Activated CD8-positive, alpha-beta memory T cell treated with anti-CD3 and anti-CD28 coated beads, Interleukin-2, amount 50 U/mL, for 24 hours (primary cell): ENCODE results near the gene RAB32.

Source experiments
- DNase-seq: peaks from one replicate; pipeline ENCODE4 v3.0.0-alpha.2; 2020; ENCODE audit errors: extremely low read depth

Gene RAB32

GRCh38 chr6:146582857-146583256, 39.2 kb downstream of the RAB32 start:
- no peak for DNase-seq

- DNase-seq = no peak
Measured at GRCh38 chr6:146583966-146584365, 40.3 kb downstream of the RAB32 start.

GRCh38 chr6:146587459-146587858, 43.8 kb downstream of the RAB32 start:
- DNase-seq = no peak

- no peak for DNase-seq
Measured at GRCh38 chr6:146590492-146590891, 46.9 kb downstream of the RAB32 start.

GRCh38 chr6:146592451-146592850, 48.8 kb downstream of the RAB32 start:
- no peak for DNase-seq

- DNase-seq = no peak
Measured at GRCh38 chr6:146593986-146594385, 50.4 kb downstream of the RAB32 start.

- no peak for DNase-seq
Measured at GRCh38 chr6:146594495-146594894, 50.9 kb downstream of the RAB32 start.

GRCh38 chr6:146595972-146596731, 52.5 kb downstream of the RAB32 start:
- DNase-seq = no peak

GRCh38 chr6:146598772-146599405, 55.3 kb downstream of the RAB32 start, which contains the start of gene ADGB:
Gene ADGB (plus strand): TSS chr6:146598972. CDS start chr6:146599041, 69 bp downstream.
- DNase-seq = no peak

- DNase-seq = no peak
Measured at GRCh38 chr6:146601352-146601751, 57.7 kb downstream of the RAB32 start.

GRCh38 chr6:146602526-146602925, 58.9 kb downstream of the RAB32 start:
- no peak for DNase-seq
